HepG2 (cell line): Measurements from ENCODE around the gene ZER1. TPM values are rescaled to one million over a fixed set of nuclear protein-coding genes. Genes with fewer than 3 reads are reported as not detected.
A peak's percentile ranks its signal among the peaks of the same experiment; 100 is the strongest.

Experiments used
- CCAR2 ChIP-seq: fragments of 200-400 bp; formaldehyde crosslinking; optimal IDR thresholded peaks from 2 replicates; pipeline ENCODE3; 2018; ENCODE audit warnings: low read depth, mild to moderate bottlenecking, low read length, moderate library complexity
- EEA1 ChIP-seq: sonication (generic); formaldehyde crosslinking; IDR thresholded peaks from 2 replicates; pipeline ENCODE4 v1.5.1; 2020; ENCODE audit warnings: mild to moderate bottlenecking, missing genetic modification reagents, borderline replicate concordance
- FOXC1 ChIP-seq: sonication (generic); formaldehyde crosslinking; IDR thresholded peaks from 2 replicates; pipeline ENCODE4 v1.8.0; 2022; ENCODE audit warnings: mild to moderate bottlenecking, missing genetic modification reagents, borderline replicate concordance
- FOXK2 ChIP-seq: fragments of 450-650 bp; IDR thresholded peaks from 2 replicates; pipeline ENCODE4 v1.6.1; 2016
- GFI1 ChIP-seq: sonication (generic); formaldehyde crosslinking; IDR thresholded peaks from 2 replicates; pipeline ENCODE4 v1.5.0; 2020; ENCODE audit warnings: missing genetic modification reagents, mild to moderate bottlenecking, borderline replicate concordance
- HMGA1 ChIP-seq: sonication (generic); formaldehyde crosslinking; conservative IDR thresholded peaks from 2 replicates; pipeline ENCODE4 v1.4.0; 2020; ENCODE audit warnings: missing genetic modification reagents
- KDM5A ChIP-seq: fragments of 200-600 bp; sonication (generic); IDR thresholded peaks from 2 replicates; pipeline ENCODE4 v1.7.0; 2018; ENCODE audit warnings: antibody characterized with exemption, mild to moderate bottlenecking, low read length, borderline replicate concordance
- MIXL1 ChIP-seq: IDR thresholded peaks from 2 replicates; pipeline ENCODE4 v1.6.1; 2016
- SCMH1 ChIP-seq: sonication (generic); formaldehyde crosslinking; IDR thresholded peaks from 2 replicates; pipeline ENCODE4 v1.9.0; 2021; ENCODE audit warnings: missing genetic modification reagents, mild to moderate bottlenecking, borderline replicate concordance
- SIN3B ChIP-seq: fragments of 150-350 bp; IDR thresholded peaks from 2 replicates; pipeline ENCODE4 v1.6.1; 2014; ENCODE audit warnings: low read length
- SUZ12 ChIP-seq: fragments of 150-350 bp; IDR thresholded peaks from 2 replicates; pipeline ENCODE4 v1.6.1; 2014; ENCODE audit warnings: low read depth, low read length
- SYNCRIP ChIP-seq: fragments of 200-400 bp; formaldehyde crosslinking; IDR thresholded peaks from 2 replicates; pipeline ENCODE4 v1.6.1; 2018; ENCODE audit warnings: mild to moderate bottlenecking, low read depth, low read length; ENCODE audit not compliant: insufficient read depth
- ZHX2 ChIP-seq, 2 experiments: sonication (generic) in 1 of 2; formaldehyde crosslinking in 1 of 2; IDR thresholded peaks; 2 replicates each; pipeline versions ENCODE4 v1.6.1 to v1.9.0; 2014 to 2022; ENCODE audit warnings: antibody characterized with exemption in 1 of 2, borderline replicate concordance in 1 of 2, inconsistent platforms in 1 of 2, low read depth in 1 of 2, missing genetic modification reagents in 1 of 2
- ZNF230 ChIP-seq: sonication (generic); formaldehyde crosslinking; IDR thresholded peaks from 2 replicates; pipeline ENCODE4 v1.4.0; 2020; ENCODE audit warnings: mild to moderate bottlenecking, missing genetic modification reagents
- ZNF547 ChIP-seq: sonication (generic); formaldehyde crosslinking; IDR thresholded peaks from 2 replicates; pipeline ENCODE4 v1.5.1; 2020; ENCODE audit warnings: mild to moderate bottlenecking, missing genetic modification reagents
- ZNF749 ChIP-seq: sonication (generic); formaldehyde crosslinking; IDR thresholded peaks from 2 replicates; pipeline ENCODE4 v1.8.0; 2022; ENCODE audit warnings: mild to moderate bottlenecking, missing genetic modification reagents, moderate library complexity, borderline replicate concordance
- ZNF883 ChIP-seq: sonication (generic); formaldehyde crosslinking; IDR thresholded peaks from 2 replicates; pipeline ENCODE4 v1.5.1; 2020; ENCODE audit warnings: mild to moderate bottlenecking, missing genetic modification reagents; ENCODE audit errors: not compliant biosample characterization
- polyA plus RNA-seq, 8 experiments: library from polyadenylated mRNA; depleted of rRNA in 3 of 8; stranded (reverse) in 7 of 8; unstranded in 1 of 8; fragments of >200 nt; fragmentation: Illumina TruSeq in 4 of 8; extraction: Trizol in 4 of 8; gene quantifications; 2 replicates each; pipeline versions ENCODE4 v1.2.1 to v1.2.3, GENCODE V29; 2011 to 2016; ENCODE audit warnings: low read depth in 4 of 8, missing spikeins in 1 of 8, mixed read lengths in 1 of 8; ENCODE audit not compliant: insufficient read depth in 1 of 8
- total RNA-seq, 5 experiments: library from RNA; depleted of rRNA; stranded (reverse); fragments of >200 nt; fragmentation: Illumina TruSeq; extraction: Trizol; gene quantifications; 2 replicates each; pipeline ENCODE4 v1.2.3, GENCODE V29; 2016; ENCODE audit warnings: low read depth in 1 of 5
- TF ChIP-seq, protein P1 (sequence below): sonication (generic); formaldehyde crosslinking; IDR thresholded peaks from 2 replicates; pipeline ENCODE4 v1.4.0; 2020; ENCODE audit warnings: mild to moderate bottlenecking, missing genetic modification reagents
- TF ChIP-seq, protein P2 (sequence below): fragments of 450-650 bp; IDR thresholded peaks from 2 replicates; pipeline ENCODE4 v1.6.1; 2017

ZER1 gene
- total and polyA plus RNA-seq, 2 of the 13 experiments (the other 11 are each of a cell fraction or from before 2014, with no cell fraction given): 7.7 to 40.0 TPM

DNA sequence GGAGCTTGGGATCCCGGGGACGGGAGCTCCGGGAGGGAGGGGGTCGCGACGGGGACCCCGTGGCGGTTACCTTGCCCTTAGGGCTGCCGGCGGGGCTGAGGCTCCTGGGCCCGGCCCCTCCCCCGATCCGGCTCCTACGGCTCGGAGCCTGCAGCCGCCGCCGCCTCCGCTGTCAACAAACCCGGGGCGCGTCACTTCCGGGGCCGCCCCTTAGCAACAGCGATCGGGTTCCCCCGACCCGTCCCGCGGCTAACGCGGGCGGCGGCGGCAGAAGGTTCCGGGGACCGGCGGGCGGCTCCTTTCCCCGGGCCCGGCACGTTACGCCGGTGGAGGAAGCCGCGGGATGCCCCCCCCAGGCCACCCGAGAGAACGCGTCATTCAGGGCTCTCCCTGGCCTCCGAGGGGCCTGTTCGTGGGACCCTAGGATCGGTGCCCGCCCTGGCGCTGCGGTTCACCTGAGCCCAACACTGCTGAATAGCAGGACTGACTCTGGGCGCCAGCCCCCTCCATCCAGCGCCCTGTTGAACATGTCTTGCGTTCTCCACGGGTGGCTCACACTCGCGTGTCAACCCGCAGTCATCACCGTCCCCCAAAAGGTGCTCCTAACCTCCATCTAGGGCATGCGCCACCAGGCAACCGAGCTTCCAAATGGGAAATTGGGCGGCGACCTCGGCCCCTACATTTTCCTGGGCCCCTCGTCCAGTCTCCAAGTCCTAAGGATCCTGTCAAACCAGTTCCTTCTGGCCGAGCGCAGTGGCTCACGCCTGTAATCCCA, at the start of gene ZER1 (continued):
- TF ChIP-seq, protein P1, sequence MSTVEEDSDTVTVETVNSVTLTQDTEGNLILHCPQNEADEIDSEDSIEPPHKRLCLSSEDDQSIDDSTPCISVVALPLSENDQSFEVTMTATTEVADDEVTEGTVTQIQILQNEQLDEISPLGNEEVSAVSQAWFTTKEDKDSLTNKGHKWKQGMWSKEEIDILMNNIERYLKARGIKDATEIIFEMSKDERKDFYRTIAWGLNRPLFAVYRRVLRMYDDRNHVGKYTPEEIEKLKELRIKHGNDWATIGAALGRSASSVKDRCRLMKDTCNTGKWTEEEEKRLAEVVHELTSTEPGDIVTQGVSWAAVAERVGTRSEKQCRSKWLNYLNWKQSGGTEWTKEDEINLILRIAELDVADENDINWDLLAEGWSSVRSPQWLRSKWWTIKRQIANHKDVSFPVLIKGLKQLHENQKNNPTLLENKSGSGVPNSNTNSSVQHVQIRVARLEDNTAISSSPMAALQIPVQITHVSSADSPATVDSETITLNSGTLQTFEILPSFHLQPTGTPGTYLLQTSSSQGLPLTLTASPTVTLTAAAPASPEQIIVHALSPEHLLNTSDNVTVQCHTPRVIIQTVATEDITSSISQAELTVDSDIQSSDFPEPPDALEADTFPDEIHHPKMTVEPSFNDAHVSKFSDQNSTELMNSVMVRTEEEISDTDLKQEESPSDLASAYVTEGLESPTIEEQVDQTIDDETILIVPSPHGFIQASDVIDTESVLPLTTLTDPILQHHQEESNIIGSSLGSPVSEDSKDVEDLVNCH: no peak
- TF ChIP-seq ZNF883 (peak; percentile 90), ZNF547 (CRISPR knock-in tag) (peak; percentile 95), GFI1 (peak; percentile 71; the same call in 1 of the 2 replicates), SIN3B (peak; percentile 89), FOXC1 (CRISPR knock-in tag) (peak; percentile 81; the same call in 1 of the 2 replicates), SUZ12 (no peak), ZHX2 (IDR thresholded peaks at IDR 0.05; ENCODE audit: low read depth) (peak; percentile 77), ZHX2 (CRISPR knock-in tag; IDR thresholded peaks at IDR 0.05; ENCODE audit: borderline replicate concordance) (0 out of 2 replicates have a peak, but pooled peaks have one; percentile 55), HMGA1 (CRISPR knock-in tag) (no peak), FOXK2 (peak; percentile 38; the same call in 1 of the 2 replicates), CCAR2 (peak; percentile 65), ZNF749 (CRISPR knock-in tag) (peak; percentile 57; the same call in 1 of the 2 replicates), SCMH1 (no peak), SYNCRIP (no peak), ZNF230 (CRISPR knock-in tag) (no peak), KDM5A (peak; percentile 86), MIXL1 (CRISPR knock-in tag) (peak; percentile 72; the same call in 1 of the 2 replicates), EEA1 (CRISPR knock-in tag) (no peak)
- TF ChIP-seq, protein P2, sequence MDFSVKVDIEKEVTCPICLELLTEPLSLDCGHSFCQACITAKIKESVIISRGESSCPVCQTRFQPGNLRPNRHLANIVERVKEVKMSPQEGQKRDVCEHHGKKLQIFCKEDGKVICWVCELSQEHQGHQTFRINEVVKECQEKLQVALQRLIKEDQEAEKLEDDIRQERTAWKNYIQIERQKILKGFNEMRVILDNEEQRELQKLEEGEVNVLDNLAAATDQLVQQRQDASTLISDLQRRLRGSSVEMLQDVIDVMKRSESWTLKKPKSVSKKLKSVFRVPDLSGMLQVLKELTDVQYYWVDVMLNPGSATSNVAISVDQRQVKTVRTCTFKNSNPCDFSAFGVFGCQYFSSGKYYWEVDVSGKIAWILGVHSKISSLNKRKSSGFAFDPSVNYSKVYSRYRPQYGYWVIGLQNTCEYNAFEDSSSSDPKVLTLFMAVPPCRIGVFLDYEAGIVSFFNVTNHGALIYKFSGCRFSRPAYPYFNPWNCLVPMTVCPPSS: no peak
